SH-SY5Y (cell line): Measurements from ENCODE around the gene KCNB1.

ENCODE experiments used
- GATA2 ChIP-seq: IDR thresholded peaks from 2 replicates; pipeline ENCODE4 v1.6.1; 2011; ENCODE audit warnings: mild to moderate bottlenecking, low read depth, low read length
- GATA3 ChIP-seq: IDR thresholded peaks from 2 replicates; pipeline ENCODE4 v1.6.1; 2011; ENCODE audit warnings: low read depth, mild to moderate bottlenecking, low read length, moderate library complexity

DNA sequence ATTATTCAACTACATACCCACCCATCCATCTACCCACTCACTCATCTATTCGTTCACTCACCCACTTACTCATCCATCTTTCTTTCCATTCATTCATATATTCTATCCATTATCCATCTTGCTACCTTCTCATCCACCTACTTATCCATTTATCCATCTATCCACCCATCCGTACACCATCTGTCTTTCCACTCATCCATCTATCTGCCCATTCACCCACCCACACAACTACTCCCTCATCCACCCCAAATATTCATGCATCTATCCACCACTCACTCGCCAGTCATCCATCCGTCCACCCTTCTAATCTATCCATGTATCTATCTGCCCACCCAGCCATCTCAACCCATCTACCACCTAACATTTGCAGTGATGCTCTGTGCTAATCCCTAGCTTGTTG is 13.6 kb upstream of the KCNB1 start:
- TF ChIP-seq GATA3 (no peak), GATA2 (no peak)
